Loucy (cell line): ENCODE results near the gene HOXB9.

Experiments
- H2AFZ ChIP-seq: fragments of 200-600 bp; sonication (generic); 2 replicates; pipeline ENCODE4 v1.6.0; 2016; ENCODE audit warnings: antibody characterized with exemption, mild to moderate bottlenecking, low read length, moderate library complexity
- H3F3A ChIP-seq: fragments of 200-600 bp; 2 replicates; pipeline ENCODE4 v1.6.0; 2016; ENCODE audit warnings: antibody characterized with exemption, low read depth, mild to moderate bottlenecking
- H3K27me3 ChIP-seq: fragments of 200-600 bp; sonication (generic); 2 replicates; pipeline ENCODE4 v1.6.1; 2014; ENCODE audit warnings: low read length, mild to moderate bottlenecking; ENCODE audit not compliant: insufficient read depth, poor library complexity, severe bottlenecking
- H3K36me3 ChIP-seq: fragments of 200-600 bp; sonication (generic); 2 replicates; pipeline ENCODE4 v1.6.1; 2016; ENCODE audit warnings: low read length; ENCODE audit not compliant: insufficient read depth
- H3K4me1 ChIP-seq: fragments of 200-600 bp; sonication (generic); 2 replicates; pipeline ENCODE4 v1.5.1; 2014; ENCODE audit warnings: low read length, mild to moderate bottlenecking; ENCODE audit not compliant: insufficient read depth, poor library complexity, severe bottlenecking
- H3K4me2 ChIP-seq: fragments of 200-600 bp; sonication (generic); 2 replicates; pipeline ENCODE4 v1.6.0; 2014; ENCODE audit warnings: antibody characterized with exemption, low read length, low read depth, mild to moderate bottlenecking; ENCODE audit not compliant: poor library complexity, severe bottlenecking
- H3K4me3 ChIP-seq: fragments of 200-600 bp; sonication (generic); 2 replicates; pipeline ENCODE4 v1.5.1; 2014; ENCODE audit warnings: low read length, mild to moderate bottlenecking, mixed read lengths; ENCODE audit not compliant: poor library complexity, severe bottlenecking
- H3K79me2 ChIP-seq: fragments of 200-600 bp; sonication (generic); 2 replicates; pipeline ENCODE4 v1.6.1; 2014; ENCODE audit warnings: low read length; ENCODE audit not compliant: insufficient read depth
- H3K9ac ChIP-seq: fragments of 200-600 bp; sonication (generic); 2 replicates; pipeline ENCODE4 v1.6.0; 2014; ENCODE audit warnings: mild to moderate bottlenecking, low read depth, low read length, moderate library complexity; ENCODE audit not compliant: poor library complexity, severe bottlenecking
- H3K9me2 ChIP-seq: fragments of 200-600 bp; sonication (generic); replicated peaks from 2 replicates; pipeline ENCODE4 v1.6.1; 2016; ENCODE audit warnings: low read depth, low read length, mixed read lengths
- H3K9me3 ChIP-seq: fragments of 200-600 bp; sonication (generic); 2 replicates; pipeline ENCODE4 v1.6.1; 2014; ENCODE audit warnings: mild to moderate bottlenecking, antibody characterized with exemption, low read length, low read depth; ENCODE audit not compliant: insufficient read depth
- H4K20me1 ChIP-seq: fragments of 200-600 bp; sonication (generic); 2 replicates; pipeline ENCODE4 v1.6.0; 2014; ENCODE audit warnings: antibody characterized with exemption, low read length, mild to moderate bottlenecking; ENCODE audit not compliant: insufficient read depth, poor library complexity, severe bottlenecking
- EZH2phosphoT487 ChIP-seq: fragments of 200-600 bp; IDR thresholded peaks from 2 replicates; pipeline ENCODE4 v1.6.1; 2018; ENCODE audit warnings: antibody characterized with exemption, mild to moderate bottlenecking, moderate library complexity, borderline replicate concordance
- TF ChIP-seq, protein P1 (sequence below): fragments of 200-600 bp; sonication (generic); conservative IDR thresholded peaks from 2 replicates; pipeline ENCODE4 v1.5.1; 2014; ENCODE audit warnings: mild to moderate bottlenecking, antibody characterized with exemption, low read length

The HOXB9 gene

DNA sequence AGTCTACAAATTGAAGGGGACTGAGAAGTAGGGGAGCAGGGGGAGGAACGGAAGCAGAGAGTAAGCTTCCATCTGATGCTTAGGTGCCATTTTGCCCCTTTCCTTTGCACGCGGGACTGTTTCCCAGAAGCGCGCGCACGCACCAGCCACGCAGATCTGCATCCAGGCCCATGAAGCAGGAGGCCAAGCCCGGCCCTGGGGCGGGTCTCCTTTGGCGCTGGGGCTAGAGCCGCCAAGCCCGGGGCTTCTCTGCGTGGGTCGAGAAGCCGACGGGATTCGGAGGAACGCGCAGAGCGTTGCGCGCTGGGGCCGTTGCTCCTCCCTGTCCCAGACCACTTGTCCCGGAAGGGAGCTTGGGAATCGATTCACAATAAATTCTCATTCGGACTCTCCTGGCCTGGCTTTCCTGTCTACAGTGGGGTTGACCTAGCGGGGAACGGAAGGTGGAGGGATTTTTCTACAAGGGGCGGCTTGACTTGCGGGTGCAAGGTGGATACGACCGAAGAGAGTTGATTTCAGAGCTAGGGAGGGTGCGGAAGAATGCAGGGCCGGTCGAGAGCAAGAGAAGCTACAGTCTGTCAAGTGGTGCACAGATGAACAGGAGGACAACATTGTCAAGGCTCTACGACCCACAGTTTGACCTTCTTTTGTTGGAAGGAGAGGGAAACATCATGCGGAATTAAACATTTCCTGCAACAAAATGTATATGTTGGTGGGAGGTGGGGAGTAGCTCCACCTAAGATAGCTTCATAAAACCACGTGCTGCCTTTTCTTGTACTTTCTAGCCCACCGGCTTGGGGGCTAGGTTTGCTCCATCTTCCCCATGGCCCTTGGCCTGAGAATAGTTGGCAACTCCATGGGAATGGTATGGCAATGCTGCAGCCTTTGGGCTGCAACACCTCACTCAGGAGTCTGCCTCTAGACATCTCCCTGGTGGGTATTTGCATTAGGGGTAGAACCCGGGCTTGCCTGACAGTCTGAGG lies 4.5 kb downstream of the HOXB9 start:
- Histone ChIP-seq H3K9me2 (no peaks in the 10 kb centered on the region), H3K79me2 (peaks cover 96% of the 10 kb centered on the region), H3K36me3 (peaks cover 8% of the 10 kb centered on the region; the same call in 1 of the 2 replicates), H3K27me3 (peaks cover 39% of the 10 kb centered on the region), H4K20me1 (peaks cover 24% of the 10 kb centered on the region), H3K4me3 (peak overlapping the region; percentile 89), H3K4me1 (peaks cover 47% of the 10 kb centered on the region), H3K9me3 (no peaks in the 10 kb centered on the region), H3K9ac (peak overlapping the region; percentile 100), H3K4me2 (peak overlapping the region; percentile 98), H2AFZ (no peak overlapping the region), H3F3A (0 out of 2 replicates have a peak, but pooled peaks cover 4% of the 10 kb centered on the region)
- TF ChIP-seq, protein P1, sequence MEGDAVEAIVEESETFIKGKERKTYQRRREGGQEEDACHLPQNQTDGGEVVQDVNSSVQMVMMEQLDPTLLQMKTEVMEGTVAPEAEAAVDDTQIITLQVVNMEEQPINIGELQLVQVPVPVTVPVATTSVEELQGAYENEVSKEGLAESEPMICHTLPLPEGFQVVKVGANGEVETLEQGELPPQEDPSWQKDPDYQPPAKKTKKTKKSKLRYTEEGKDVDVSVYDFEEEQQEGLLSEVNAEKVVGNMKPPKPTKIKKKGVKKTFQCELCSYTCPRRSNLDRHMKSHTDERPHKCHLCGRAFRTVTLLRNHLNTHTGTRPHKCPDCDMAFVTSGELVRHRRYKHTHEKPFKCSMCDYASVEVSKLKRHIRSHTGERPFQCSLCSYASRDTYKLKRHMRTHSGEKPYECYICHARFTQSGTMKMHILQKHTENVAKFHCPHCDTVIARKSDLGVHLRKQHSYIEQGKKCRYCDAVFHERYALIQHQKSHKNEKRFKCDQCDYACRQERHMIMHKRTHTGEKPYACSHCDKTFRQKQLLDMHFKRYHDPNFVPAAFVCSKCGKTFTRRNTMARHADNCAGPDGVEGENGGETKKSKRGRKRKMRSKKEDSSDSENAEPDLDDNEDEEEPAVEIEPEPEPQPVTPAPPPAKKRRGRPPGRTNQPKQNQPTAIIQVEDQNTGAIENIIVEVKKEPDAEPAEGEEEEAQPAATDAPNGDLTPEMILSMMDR, result no peak
- TF ChIP-seq EZH2phosphoT487, result no peak

DNA sequence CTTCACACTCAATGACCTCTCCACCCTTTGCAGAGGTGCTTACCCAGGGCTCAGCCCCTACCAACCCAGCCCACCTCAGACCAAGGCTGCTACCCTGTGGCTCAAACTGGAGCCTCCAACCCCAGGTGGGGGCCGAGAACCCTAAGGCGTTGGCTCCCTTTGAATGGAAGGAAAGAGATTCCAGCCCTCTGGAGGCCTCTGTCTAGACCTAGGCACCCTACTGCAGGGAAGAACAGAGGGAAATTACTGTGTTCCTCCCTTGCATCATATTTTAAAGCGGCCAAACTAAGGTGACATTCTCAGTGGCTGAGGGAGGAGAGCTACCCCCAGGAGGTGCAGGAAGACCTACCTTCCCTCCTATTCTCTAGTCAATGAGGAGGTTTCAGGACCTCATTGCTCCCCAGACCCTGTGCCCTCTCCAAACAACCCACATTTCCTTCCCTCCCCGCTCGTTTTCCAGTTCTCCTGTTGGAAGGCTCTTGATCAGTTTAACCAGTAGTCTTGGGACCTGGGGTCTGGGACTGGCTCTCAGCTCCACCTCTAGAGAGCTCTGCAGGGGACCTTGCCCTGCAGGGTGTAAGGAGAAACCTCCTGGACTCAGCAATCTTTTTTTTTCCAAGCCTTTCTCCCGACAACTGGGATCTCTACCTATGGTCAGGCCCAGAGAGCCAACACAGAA lies 5.6 kb downstream of the HOXB9 start:
- peaks cover 8% of the 10 kb centered on the region; the same call in 1 of the 2 replicates for H3F3A ChIP-seq
- H3K9me2 ChIP-seq, result no peaks in the 10 kb centered on the region
- H3K9me3 ChIP-seq, result no peaks in the 10 kb centered on the region
- TF ChIP-seq, protein P1, result no peak
- TF ChIP-seq EZH2phosphoT487, result no peak
- peaks cover 8% of the 10 kb centered on the region; the same call in 1 of the 2 replicates for H3K36me3 ChIP-seq
- peak overlapping the region; percentile 98 for H3K4me2 ChIP-seq
- H3K79me2 ChIP-seq, result peaks cover 97% of the 10 kb centered on the region
- H3K27me3 ChIP-seq, result peaks cover 34% of the 10 kb centered on the region
- peaks cover 21% of the 10 kb centered on the region for H4K20me1 ChIP-seq
- H2AFZ ChIP-seq, result no peak overlapping the region
- peak overlapping the region; percentile 89 for H3K4me3 ChIP-seq
- H3K9ac ChIP-seq, result peak overlapping the region; percentile 100
- peaks cover 55% of the 10 kb centered on the region for H3K4me1 ChIP-seq

DNA sequence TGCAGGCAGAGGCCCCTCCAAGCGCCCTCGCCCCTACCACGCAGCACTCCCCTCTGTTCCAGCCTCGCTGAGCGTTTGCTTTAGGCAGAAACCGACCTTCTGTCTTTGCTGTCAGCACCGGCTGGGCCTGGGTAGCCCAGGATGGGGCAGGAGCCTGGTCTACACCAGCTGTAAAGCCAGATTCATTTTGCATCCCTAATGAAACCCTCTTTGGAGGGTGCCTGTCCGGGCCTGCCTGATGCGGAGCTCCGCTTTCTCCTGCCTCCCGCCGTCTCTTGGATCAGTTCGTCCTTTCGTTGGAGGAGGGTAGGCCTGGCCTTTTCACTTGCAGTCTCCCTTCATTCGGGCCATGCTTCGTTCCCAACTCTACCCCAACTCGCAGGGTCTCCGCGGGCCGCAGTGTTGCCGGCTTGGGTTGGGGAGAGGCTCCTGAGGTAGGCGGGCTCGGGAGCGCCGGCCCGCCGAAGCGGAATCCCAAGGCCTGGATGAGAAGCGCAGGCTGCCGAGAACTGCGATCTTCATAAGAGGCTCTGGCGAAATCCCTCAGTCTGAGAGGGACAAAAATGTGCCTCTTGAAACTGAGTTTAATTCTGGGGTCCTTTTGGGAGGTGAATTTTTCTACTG lies 6.2 kb downstream of the HOXB9 start:
- no peak overlapping the region for H2AFZ ChIP-seq
- H3F3A ChIP-seq, result peaks cover 8% of the 10 kb centered on the region; the same call in 1 of the 2 replicates
- peaks cover 27% of the 10 kb centered on the region for H3K27me3 ChIP-seq

More for the DNA sequence above, 6.2 kb downstream of the HOXB9 start:
- Histone ChIP-seq H3K4me2 (peak overlapping the region; percentile 98), H3K9ac (peak overlapping the region; percentile 100), H3K4me1 (peaks cover 59% of the 10 kb centered on the region), H3K79me2 (peaks cover 97% of the 10 kb centered on the region), H4K20me1 (peaks cover 17% of the 10 kb centered on the region), H3K9me3 (no peaks in the 10 kb centered on the region), H3K36me3 (peaks cover 8% of the 10 kb centered on the region; the same call in 1 of the 2 replicates), H3K9me2 (no peaks in the 10 kb centered on the region), H3K4me3 (peak overlapping the region; percentile 89)
- TF ChIP-seq, protein P1, result no peak
- TF ChIP-seq EZH2phosphoT487, result no peak
